GM18511 (cell line): ENCODE results near the gene SHD.
"Not testable (repeated sequence)": the region's sequence is repeated elsewhere in the genome, so short reads cannot be mapped to it uniquely, and the experiment has no call there.

Experiments
- ATAC-seq: cut with Tn5 transposase; IDR thresholded peaks from one replicate; pipeline ENCODE4 v1.9.1; 2021; ENCODE audit warnings: mild to moderate bottlenecking, moderate library complexity; ENCODE audit not compliant: unreplicated experiment

Gene SHD

GRCh38 chr19:4267101-4267900 lies 11.8 kb upstream of the SHD start:
- no peak for ATAC-seq

- ATAC-seq, result no peak
Observed at GRCh38 chr19:4267901-4268815, 10.9 kb upstream of the SHD start.

DNA sequence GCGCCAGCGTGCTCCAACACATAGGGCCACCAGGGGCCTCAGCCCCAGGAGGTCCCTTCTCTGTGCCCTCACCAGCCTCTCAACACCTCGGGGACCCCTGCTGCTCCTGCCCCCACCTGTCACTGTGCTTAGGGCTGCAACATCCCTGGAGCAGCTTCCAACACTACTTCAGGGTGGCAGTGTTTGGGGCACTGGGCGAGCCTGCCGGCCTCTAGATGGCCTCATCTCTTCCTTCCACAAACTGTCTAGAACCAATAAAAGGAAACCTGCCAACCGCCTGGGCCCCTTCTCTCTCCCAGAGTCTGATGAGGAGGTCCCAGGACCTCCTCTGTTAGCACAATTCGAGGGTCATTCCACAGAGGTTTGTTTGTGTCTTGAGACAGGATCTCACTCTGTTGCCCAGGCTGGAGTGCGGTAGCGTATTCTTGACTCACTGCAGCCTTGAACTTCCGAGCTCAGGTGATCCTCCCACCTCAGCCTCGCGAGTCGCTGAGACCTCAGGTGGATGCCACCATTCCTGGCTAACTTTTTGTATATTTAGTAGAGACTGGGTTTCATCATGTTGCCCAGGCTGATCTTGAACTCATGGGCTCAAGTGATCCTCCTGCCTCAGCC lies 10.1 kb upstream of the SHD start:
- no peak for ATAC-seq

- no peak for ATAC-seq
Observed at GRCh38 chr19:4272894-4273293, 6.2 kb upstream of the SHD start.

GRCh38 chr19:4274321-4274686 lies 4.8 kb upstream of the SHD start:
- ATAC-seq, result not testable (repeated sequence)

DNA sequence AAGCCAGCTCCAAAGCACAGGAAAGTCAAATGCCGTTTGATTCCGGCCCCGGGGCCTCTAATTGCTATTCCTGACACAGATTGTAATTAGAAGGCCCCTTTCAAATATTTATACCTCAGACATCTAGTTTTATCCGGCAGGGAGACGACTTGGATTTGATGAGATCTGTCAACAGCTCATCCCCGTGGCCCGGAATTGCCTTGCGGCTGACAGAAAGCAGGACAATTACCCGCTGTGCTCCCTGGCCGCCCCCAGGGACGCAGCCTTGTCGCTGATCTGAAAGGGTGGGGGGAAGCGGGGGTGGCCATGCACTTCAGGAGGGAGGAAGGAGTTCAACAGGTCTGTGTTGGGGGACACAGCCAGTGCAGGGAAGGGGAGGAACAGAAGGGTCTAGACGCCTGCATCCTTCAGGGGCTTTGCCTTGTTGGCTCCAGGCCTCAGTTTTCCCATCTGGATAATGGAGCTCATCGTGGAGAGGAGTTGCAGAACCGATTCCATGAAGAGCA lies 1.8 kb upstream of the SHD start:
- ATAC-seq, result no peak

DNA sequence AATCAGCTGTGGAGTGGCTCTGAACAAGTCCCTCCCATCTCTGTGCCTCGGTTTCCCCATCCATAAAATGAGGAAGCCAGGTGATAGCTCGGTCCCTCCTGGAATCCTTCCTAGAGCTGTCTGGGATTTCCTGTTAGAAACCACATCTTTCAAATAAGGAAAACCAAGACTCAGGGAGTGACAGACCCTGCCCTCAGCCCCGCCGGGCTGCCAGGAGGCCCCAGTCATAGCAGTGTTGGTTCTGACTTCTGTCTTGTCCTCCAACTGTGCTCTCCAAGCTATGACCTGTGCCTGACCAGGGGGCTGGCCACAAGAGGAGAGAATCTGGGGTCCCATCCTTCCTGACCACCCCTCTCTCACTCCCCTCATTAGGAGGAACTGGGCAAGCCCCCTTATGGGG lies 1.1 kb upstream of the SHD start:
- no peak for ATAC-seq

- ATAC-seq, result no peak
Observed at GRCh38 chr19:4279267-4279529, 132 bp downstream of the SHD start.

GRCh38 chr19:4279530-4280422 lies 710 bp downstream of the SHD start:
- ATAC-seq, result no peak

DNA sequence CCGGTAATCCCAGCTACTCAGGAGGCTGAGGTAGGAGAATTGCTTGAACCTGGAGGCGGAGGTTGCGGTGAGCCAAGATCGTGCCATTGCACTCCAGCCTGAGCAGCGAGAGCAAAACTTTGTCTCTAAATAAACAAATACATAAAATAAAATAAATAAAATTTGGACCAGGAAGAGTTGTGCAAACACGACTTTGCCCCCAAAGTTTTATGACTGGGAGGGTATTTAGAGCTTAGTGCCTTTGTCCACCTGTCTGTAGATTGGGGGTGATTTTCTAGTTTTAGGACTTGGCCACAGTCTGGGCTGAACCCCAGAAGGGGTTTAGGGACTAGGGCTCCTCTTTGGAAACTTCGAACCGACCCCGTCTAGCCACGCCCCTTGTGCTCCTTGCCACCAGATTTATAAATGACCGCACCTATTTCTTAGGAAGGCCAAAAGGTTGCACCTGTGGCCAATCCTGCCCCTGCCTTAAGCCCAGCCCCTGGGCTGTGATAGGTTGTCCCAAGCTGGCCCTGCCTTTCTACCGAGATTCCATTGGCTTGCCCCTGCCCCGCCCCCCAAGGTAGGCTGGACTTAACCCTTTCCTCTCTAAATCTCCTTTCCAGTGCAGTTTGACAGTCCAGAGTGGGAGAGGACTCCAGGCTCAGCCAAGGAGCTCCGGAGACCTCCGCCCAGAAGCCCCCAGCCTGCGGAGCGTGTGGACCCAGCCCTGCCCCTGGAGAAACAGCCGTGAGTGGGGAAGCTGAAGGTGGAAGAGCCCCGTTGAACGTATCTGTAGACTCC lies 5.3 kb downstream of the SHD start:
- ATAC-seq, result no peak

GRCh38 chr19:4284974-4285373 lies 5.9 kb downstream of the SHD start:
- ATAC-seq, result no peak

- not testable (repeated sequence) for ATAC-seq
Observed at GRCh38 chr19:4286141-4286540, 7.1 kb downstream of the SHD start.

- ATAC-seq, result no peak
Observed at GRCh38 chr19:4288091-4288777, 9.2 kb downstream of the SHD start.

DNA sequence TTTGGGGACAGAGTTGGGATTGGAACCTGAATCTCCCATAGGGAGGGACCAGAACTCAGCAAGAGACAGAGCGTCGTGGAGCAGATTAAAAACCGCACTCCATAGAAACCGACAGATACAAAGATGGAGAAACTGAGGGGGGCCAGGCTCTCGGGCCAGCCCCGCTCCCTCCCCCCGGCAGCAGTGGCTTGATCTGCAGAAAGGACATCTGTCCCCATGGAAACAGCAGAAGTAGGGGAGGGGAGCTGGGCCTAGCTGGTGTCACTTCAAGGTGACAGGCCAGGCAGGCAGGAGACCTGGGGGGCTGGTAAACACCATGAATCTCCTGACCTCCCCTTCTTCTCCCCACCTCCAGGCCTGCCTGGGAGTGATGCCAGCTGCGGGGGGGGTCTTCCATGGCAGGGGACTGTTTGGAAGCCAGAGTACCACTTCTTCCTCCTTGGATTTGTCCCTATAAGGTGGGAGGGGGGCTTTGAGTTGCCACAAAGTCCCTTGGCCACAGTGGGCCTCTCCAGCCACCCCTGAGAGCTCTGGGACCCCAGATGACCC lies 12.2 kb downstream of the SHD start:
- no peak for ATAC-seq

DNA sequence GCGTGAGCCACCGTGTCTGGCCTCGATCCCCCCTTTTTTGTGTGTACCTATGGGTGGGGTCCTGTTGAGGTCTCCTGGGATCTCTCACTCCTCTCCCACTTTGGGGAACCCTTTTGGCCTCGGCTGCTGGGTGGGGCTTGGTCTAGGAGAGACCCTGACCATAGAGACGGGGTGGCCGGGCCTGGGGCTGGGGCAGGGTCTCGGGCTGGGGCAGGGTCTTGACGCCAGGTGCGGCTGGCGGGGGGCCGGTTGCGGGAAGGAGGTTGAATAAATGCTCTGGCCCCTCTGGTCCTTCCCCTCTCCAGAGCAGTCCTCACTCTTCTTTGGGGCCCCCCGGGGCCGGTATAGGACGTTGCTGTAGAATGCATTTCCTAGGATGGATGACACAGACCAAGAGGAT lies 13.4 kb downstream of the SHD start:
- no peak for ATAC-seq

DNA sequence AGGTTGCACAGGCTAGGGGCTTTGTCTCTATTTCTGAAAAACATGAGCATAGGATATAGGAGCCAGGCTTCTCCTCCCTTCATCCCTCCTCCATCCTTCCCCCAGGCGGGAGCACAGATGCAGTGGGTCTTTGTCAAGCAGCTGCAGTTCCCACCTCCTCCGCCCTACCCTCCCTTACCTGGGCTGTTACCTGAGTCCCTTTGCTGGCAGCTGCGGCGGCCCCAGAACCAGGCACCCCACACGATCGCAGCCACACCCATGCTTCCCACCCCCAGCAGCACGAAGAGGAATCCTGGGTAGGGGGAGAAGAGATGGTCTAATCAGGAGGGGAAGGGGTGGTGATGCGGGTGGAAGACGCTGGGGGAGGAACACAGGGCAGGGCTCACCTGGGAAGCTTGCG lies 15.3 kb downstream of the SHD start:
- no peak for ATAC-seq

DNA sequence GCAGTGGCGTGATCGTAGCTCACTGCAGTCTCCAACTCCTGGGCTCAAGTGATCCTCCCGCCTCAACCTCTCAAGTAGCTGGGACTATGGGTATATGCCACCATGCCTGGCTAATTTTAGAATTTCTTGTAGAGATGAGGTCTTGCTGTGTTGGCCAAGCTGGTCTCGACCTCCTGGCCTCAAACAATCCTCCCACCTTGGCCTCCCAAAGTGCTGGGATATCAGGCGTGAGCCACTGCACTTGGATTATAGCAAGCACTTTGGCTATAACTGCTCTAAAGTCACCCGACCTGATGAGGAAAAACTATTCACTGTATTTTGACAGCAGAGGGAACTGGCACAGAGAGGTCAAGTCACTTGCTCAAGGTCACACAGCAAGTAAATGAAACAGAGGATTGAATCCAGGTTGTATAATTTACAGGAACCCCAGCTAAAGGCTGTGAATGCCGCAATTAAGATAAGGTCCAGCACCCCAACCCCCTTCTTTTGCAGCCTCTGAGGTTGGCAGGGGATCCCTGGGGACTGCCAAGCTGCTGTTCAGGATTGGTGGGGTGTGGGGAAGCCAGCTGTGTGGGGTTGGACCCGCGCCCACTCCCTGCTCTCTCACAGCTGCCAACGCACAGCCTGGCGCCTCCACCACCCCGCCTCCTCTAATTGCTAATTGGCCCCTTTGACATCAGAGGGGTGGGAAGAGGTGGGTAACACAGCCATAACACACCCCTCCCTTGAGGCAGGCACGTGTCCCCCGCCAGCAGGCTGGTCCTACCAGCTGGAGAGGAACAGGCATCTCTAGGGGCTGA lies 17.1 kb downstream of the SHD start:
- no peak for ATAC-seq
